BE2C (cell line): ENCODE results near the gene DNMBP.
"Not testable (repeated sequence)": the region's sequence is repeated elsewhere in the genome, so short reads cannot be mapped to it uniquely, and the experiment has no call there.

Source experiments
- DNase-seq: peaks from one replicate; pipeline ENCODE4 v3.0.0-alpha.2; 2020
- H3K27me3 ChIP-seq: fragments of 250-450 bp; sonication (Bioruptor Pico); 2 replicates; pipeline ENCODE4 v1.5.1; 2020; ENCODE audit warnings: mild to moderate bottlenecking
- H3K36me3 ChIP-seq: fragments of 250-450 bp; sonication (Bioruptor Pico); 2 replicates; pipeline ENCODE4 v1.5.1; 2020; ENCODE audit warnings: mild to moderate bottlenecking
- H3K4me1 ChIP-seq: fragments of 250-450 bp; sonication (Bioruptor Pico); 2 replicates; pipeline ENCODE4 v1.5.1; 2020
- H3K4me3 ChIP-seq: 2 replicates; pipeline ENCODE4 v1.5.1; 2011; ENCODE audit warnings: low read depth, low read length
- H3K9me3 ChIP-seq: fragments of 250-450 bp; sonication (Bioruptor Pico); 2 replicates; pipeline ENCODE4 v1.5.1; 2020
- CTCF ChIP-seq: IDR thresholded peaks from 2 replicates; pipeline ENCODE4 v1.5.1; 2012; ENCODE audit warnings: mild to moderate bottlenecking, low read depth, low read length

Gene DNMBP

GRCh38 chr10:99844433-99844955 lies 165.3 kb downstream of the DNMBP start:
- H3K27me3 ChIP-seq, result no peaks in the 10 kb centered on the region
- no peaks in the 10 kb centered on the region for H3K9me3 ChIP-seq
- no peak overlapping the region for H3K4me3 ChIP-seq
- no peak for TF ChIP-seq CTCF
- H3K4me1 ChIP-seq, result no peaks in the 10 kb centered on the region
- H3K36me3 ChIP-seq, result no peaks in the 10 kb centered on the region
- DNase-seq, result no peak

GRCh38 chr10:99843310-99843709 lies 166.4 kb downstream of the DNMBP start:
- H3K4me1 ChIP-seq, result no peaks in the 10 kb centered on the region
- H3K9me3 ChIP-seq, result no peaks in the 10 kb centered on the region
- H3K4me3 ChIP-seq, result no peak overlapping the region
- no peaks in the 10 kb centered on the region for H3K27me3 ChIP-seq
- no peaks in the 10 kb centered on the region for H3K36me3 ChIP-seq
- DNase-seq, result no peak
- no peak for TF ChIP-seq CTCF

- H3K4me3 ChIP-seq, result no peak overlapping the region
- no peaks in the 10 kb centered on the region for H3K9me3 ChIP-seq
- H3K36me3 ChIP-seq, result no peaks in the 10 kb centered on the region
- no peaks in the 10 kb centered on the region for H3K4me1 ChIP-seq
- no peaks in the 10 kb centered on the region for H3K27me3 ChIP-seq
- DNase-seq, result no peak
- no peak for TF ChIP-seq CTCF
These were observed 168.0 kb downstream of the DNMBP start for GRCh38 chr10:99841746-99842145.

- not testable (repeated sequence) for DNase-seq, H3K9me3 ChIP-seq, H3K4me1 ChIP-seq, H3K36me3 ChIP-seq, H3K4me3 ChIP-seq, H3K27me3 ChIP-seq
These were observed 168.9 kb downstream of the DNMBP start for GRCh38 chr10:99840859-99841258.

GRCh38 chr10:99836711-99837110 lies 173.0 kb downstream of the DNMBP start:
- Histone ChIP-seq H3K4me1 (no peaks in the 10 kb centered on the region), H3K27me3 (no peaks in the 10 kb centered on the region), H3K9me3 (no peaks in the 10 kb centered on the region), H3K4me3 (no peak overlapping the region), H3K36me3 (no peaks in the 10 kb centered on the region)
- no peak for TF ChIP-seq CTCF
- DNase-seq, result no peak

GRCh38 chr10:99835947-99836346 lies 173.8 kb downstream of the DNMBP start:
- no peak overlapping the region for H3K4me3 ChIP-seq
- no peaks in the 10 kb centered on the region for H3K36me3 ChIP-seq
- no peaks in the 10 kb centered on the region for H3K4me1 ChIP-seq
- no peaks in the 10 kb centered on the region for H3K9me3 ChIP-seq
- no peak for TF ChIP-seq CTCF
- no peaks in the 10 kb centered on the region for H3K27me3 ChIP-seq
- DNase-seq, result no peak

GRCh38 chr10:99834410-99834809 lies 175.3 kb downstream of the DNMBP start:
- Histone ChIP-seq H3K4me3 (no peak overlapping the region), H3K27me3 (no peaks in the 10 kb centered on the region), H3K9me3 (no peaks in the 10 kb centered on the region), H3K4me1 (no peaks in the 10 kb centered on the region), H3K36me3 (no peaks in the 10 kb centered on the region)
- no peak for TF ChIP-seq CTCF
- no peak for DNase-seq
